HL-60 (cell line): ENCODE data around the gene TUBB8.
"Not testable (repeated sequence)": the region's sequence is repeated elsewhere in the genome, so short reads cannot be mapped to it uniquely, and the experiment has no call there.

Experiments used
- CTCF ChIP-seq: IDR thresholded peaks from one replicate; pipeline ENCODE4 v1.5.1; 2011; ENCODE audit warnings: low read length, control low read depth, inconsistent platforms; ENCODE audit not compliant: insufficient read depth
- POLR2AphosphoS5 ChIP-seq: IDR thresholded peaks from 2 replicates; pipeline ENCODE4 v1.6.1; 2012; ENCODE audit warnings: low read depth
- REST ChIP-seq: IDR thresholded peaks from 2 replicates; pipeline ENCODE4 v1.6.1; 2012; ENCODE audit warnings: low read depth; ENCODE audit not compliant: insufficient replicate concordance
- SPI1 ChIP-seq: IDR thresholded peaks from 2 replicates; pipeline ENCODE4 v1.6.1; 2012; ENCODE audit warnings: low read depth, mild to moderate bottlenecking, borderline replicate concordance

- TF ChIP-seq CTCF, POLR2AphosphoS5, REST, SPI1: not testable (repeated sequence)
Measured at GRCh38 chr10:13315-13635, 35.8 kb downstream of the TUBB8 start.
